Esophagus muscularis mucosa (tissue), 3 donors: ENCODE data around the gene RAB40C.

Experiments
- CTCF ChIP-seq, 3 experiments: fragments of 200-600 bp in 2 of 3; fragments of 450-650 bp in 1 of 3; sonication (generic) in 2 of 3; IDR thresholded peaks; one replicate each; pipeline ENCODE4 v1.5.1; 2017 to 2019; ENCODE audit warnings: antibody characterized with exemption in 3 of 3, mild to moderate bottlenecking in 2 of 3, moderate library complexity in 1 of 3
- POLR2A ChIP-seq: fragments of 450-650 bp; IDR thresholded peaks from one replicate; pipeline ENCODE4 v1.6.1; 2017; ENCODE audit warnings: antibody characterized with exemption, moderate library complexity, mild to moderate bottlenecking, low read depth

- TF ChIP-seq POLR2A (no peak), CTCF (IDR thresholded peaks at IDR 0.05) (no peak)
Observed at GRCh38 chr16:583470-583814, 6.4 kb upstream of the RAB40C start.
